Keratinocyte (primary cell): ENCODE data around the gene N4BP3.

ENCODE experiments used
- CTCF ChIP-seq, 3 experiments: IDR thresholded peaks in 1 of 3; conservative IDR thresholded peaks in 1 of 3; optimal IDR thresholded peaks in 1 of 3; 2 replicates in 2 of 3; 3 replicates in 1 of 3; pipeline versions ENCODE3 to v1.5.1; 2011; ENCODE audit warnings: low read length in 3 of 3, mild to moderate bottlenecking in 3 of 3, moderate library complexity in 2 of 3, control low read depth in 1 of 3, inconsistent platforms in 1 of 3; ENCODE audit not compliant: insufficient read depth in 2 of 3; ENCODE audit errors: extremely low read depth in 1 of 3
- EZH2 ChIP-seq: IDR thresholded peaks from one replicate; pipeline ENCODE4 v1.6.1; 2012; ENCODE audit warnings: inconsistent platforms, mild to moderate bottlenecking, low read length, moderate library complexity

DNA sequence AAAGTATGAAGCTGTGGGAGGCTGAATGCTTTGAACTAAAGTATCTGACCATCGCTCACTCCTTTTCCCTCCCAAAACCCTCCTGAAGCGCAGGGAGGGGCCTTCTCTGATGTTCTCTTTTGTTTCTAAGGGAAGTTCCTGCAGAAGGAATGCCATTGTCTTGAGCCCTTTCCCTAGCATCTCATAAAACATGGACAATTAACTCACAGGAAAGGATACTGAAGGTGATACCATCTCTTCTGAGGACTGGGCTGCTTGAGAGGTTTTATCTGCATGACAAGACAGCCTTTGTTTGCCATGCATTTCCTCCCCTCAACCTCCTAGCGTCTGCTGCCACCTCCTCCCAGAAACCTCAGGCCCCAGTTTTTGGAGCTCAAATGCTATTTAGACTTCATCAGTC, 13.2 kb downstream of the N4BP3 start:
- TF ChIP-seq CTCF (optimal IDR thresholded peaks at IDR 0.05 in 1 of 3, IDR thresholded peaks at IDR 0.05 in 1 of 3, conservative IDR thresholded peaks at IDR 0.05 in 1 of 3; ENCODE audit: extremely low read depth in 1 of 3, insufficient read depth in 2 of 3, low read length in 3 of 3) (no peak), EZH2 (no peak)
